ENCODE measurements around the gene HBS1L. TPM values are rescaled to one million over a fixed set of nuclear protein-coding genes. Genes with fewer than 3 reads are reported as not detected.

Gene HBS1L
- polyA plus RNA-seq, 4 donors = 23.0 to 39.2 (median 30.7) TPM

GRCh38 chr6:135093578-135093977 is 39.0 kb upstream of the HBS1L start:
- no peak for DNase-seq
- Histone ChIP-seq H3K4me1 (ENCODE audit: control insufficient read depth in 3 of 3, insufficient read depth in 2 of 3, low read depth in 1 of 3, low read length in 2 of 3) (no peaks in the 10 kb centered on the region), H3K4me3 (ENCODE audit: low read depth in 1 of 3, low read length in 3 of 3) (no peak overlapping the region), H3K27me3 (ENCODE audit: control insufficient read depth in 3 of 3, insufficient read depth in 3 of 3, low read length in 3 of 3) (no peaks in the 10 kb centered on the region), H3K9me3 (ENCODE audit: control insufficient read depth in 2 of 2, insufficient read depth in 1 of 2, low read depth in 1 of 2, low read length in 1 of 2) (no peaks in the 10 kb centered on the region), H3K36me3 (ENCODE audit: control insufficient read depth in 3 of 3, insufficient read depth in 2 of 3, low read depth in 1 of 3, low read length in 3 of 3) (no peaks in the 10 kb centered on the region), H3K27ac (ENCODE audit: low read depth in 1 of 3, low read length in 2 of 3) (no peak overlapping the region)
- no peak for FAIRE-seq
- 62 to 74% (median 71%) methylated on average over 5 of the region's 5 CpGs for WGBS, 3 donors

GRCh38 chr6:135092724-135093123 is 38.1 kb upstream of the HBS1L start:
- H3K4me3 ChIP-seq (ENCODE audit: low read depth in 1 of 3, low read length in 3 of 3) = no peak overlapping the region
- FAIRE-seq (no peak), DNase-seq (no peak)
- H3K4me1 ChIP-seq (ENCODE audit: control insufficient read depth in 3 of 3, insufficient read depth in 2 of 3, low read depth in 1 of 3, low read length in 2 of 3) = no peaks in the 10 kb centered on the region
- 93 to 97% (median 95%) methylated on average over 3 of the region's 3 CpGs for WGBS, 3 donors
- H3K36me3 ChIP-seq (ENCODE audit: control insufficient read depth in 3 of 3, insufficient read depth in 2 of 3, low read depth in 1 of 3, low read length in 3 of 3) = no peaks in the 10 kb centered on the region
- H3K9me3 ChIP-seq (ENCODE audit: control insufficient read depth in 2 of 2, insufficient read depth in 1 of 2, low read depth in 1 of 2, low read length in 1 of 2) = no peaks in the 10 kb centered on the region
- no peaks in the 10 kb centered on the region for H3K27me3 ChIP-seq (ENCODE audit: control insufficient read depth in 3 of 3, insufficient read depth in 3 of 3, low read length in 3 of 3)
- no peak overlapping the region for H3K27ac ChIP-seq (ENCODE audit: low read depth in 1 of 3, low read length in 2 of 3)

GRCh38 chr6:135090819-135091218 is 36.2 kb upstream of the HBS1L start:
- Histone ChIP-seq H3K36me3 (ENCODE audit: control insufficient read depth in 3 of 3, insufficient read depth in 2 of 3, low read depth in 1 of 3, low read length in 3 of 3) (no peaks in the 10 kb centered on the region), H3K4me3 (ENCODE audit: low read depth in 1 of 3, low read length in 3 of 3) (no peak overlapping the region), H3K9me3 (ENCODE audit: control insufficient read depth in 2 of 2, insufficient read depth in 1 of 2, low read depth in 1 of 2, low read length in 1 of 2) (no peaks in the 10 kb centered on the region), H3K27me3 (ENCODE audit: control insufficient read depth in 3 of 3, insufficient read depth in 3 of 3, low read length in 3 of 3) (no peaks in the 10 kb centered on the region), H3K27ac (ENCODE audit: low read depth in 1 of 3, low read length in 2 of 3) (no peak overlapping the region), H3K4me1 (ENCODE audit: control insufficient read depth in 3 of 3, insufficient read depth in 2 of 3, low read depth in 1 of 3, low read length in 2 of 3) (no peaks in the 10 kb centered on the region)
- WGBS, 3 donors = 93 to 98% (median 95%) methylated on average over 2 of the region's 2 CpGs
- DNase-seq (no peak), FAIRE-seq (no peak)

- H3K27me3 ChIP-seq (ENCODE audit: control insufficient read depth in 3 of 3, insufficient read depth in 3 of 3, low read length in 3 of 3) = no peaks in the 10 kb centered on the region
- FAIRE-seq (no peak), DNase-seq (no peak)
- no peak overlapping the region for H3K4me3 ChIP-seq (ENCODE audit: low read depth in 1 of 3, low read length in 3 of 3)
- WGBS, 3 donors = 92 to 95% (median 92%) methylated on average over 4 of the region's 4 CpGs
- H3K27ac ChIP-seq (ENCODE audit: low read depth in 1 of 3, low read length in 2 of 3) = no peak overlapping the region
- no peaks in the 10 kb centered on the region for H3K4me1 ChIP-seq (ENCODE audit: control insufficient read depth in 3 of 3, insufficient read depth in 2 of 3, low read depth in 1 of 3, low read length in 2 of 3)
- H3K9me3 ChIP-seq (ENCODE audit: control insufficient read depth in 2 of 2, insufficient read depth in 1 of 2, low read depth in 1 of 2, low read length in 1 of 2) = no peaks in the 10 kb centered on the region
- no peaks in the 10 kb centered on the region for H3K36me3 ChIP-seq (ENCODE audit: control insufficient read depth in 3 of 3, insufficient read depth in 2 of 3, low read depth in 1 of 3, low read length in 3 of 3)
Observed at GRCh38 chr6:135089901-135090300, 35.3 kb upstream of the HBS1L start.

- FAIRE-seq = no peak
- peak; percentile 24 to 38 for DNase-seq
- H3K9me3 ChIP-seq (ENCODE audit: control insufficient read depth in 2 of 2, insufficient read depth in 1 of 2, low read depth in 1 of 2, low read length in 1 of 2) = no peaks in the 10 kb centered on the region
- WGBS, 3 donors = 66 to 75% (median 69%) methylated on average over 3 of the region's 3 CpGs
- no peaks in the 10 kb centered on the region for H3K27me3 ChIP-seq (ENCODE audit: control insufficient read depth in 3 of 3, insufficient read depth in 3 of 3, low read length in 3 of 3)
- no peaks in the 10 kb centered on the region for H3K4me1 ChIP-seq (ENCODE audit: control insufficient read depth in 3 of 3, insufficient read depth in 2 of 3, low read depth in 1 of 3, low read length in 2 of 3)
- H3K36me3 ChIP-seq (ENCODE audit: control insufficient read depth in 3 of 3, insufficient read depth in 2 of 3, low read depth in 1 of 3, low read length in 3 of 3) = no peaks in the 10 kb centered on the region
- H3K27ac ChIP-seq (ENCODE audit: low read depth in 1 of 3, low read length in 2 of 3) = no peak overlapping the region
- H3K4me3 ChIP-seq (ENCODE audit: low read depth in 1 of 3, low read length in 3 of 3) = no peak overlapping the region
Observed at GRCh38 chr6:135088818-135089809, 34.5 kb upstream of the HBS1L start.

- no peak for DNase-seq
- WGBS, 3 donors = 66 to 85% (median 79%) methylated on average over 1 of the region's 1 CpG
- FAIRE-seq = no peak
Observed at GRCh38 chr6:135088281-135088680, 33.7 kb upstream of the HBS1L start.

GRCh38 chr6:135087803-135088202 is 33.2 kb upstream of the HBS1L start:
- 25 to 44% (median 32%) methylated on average over 5 of the region's 5 CpGs for WGBS, 3 donors
- no peaks in the 10 kb centered on the region for H3K4me1 ChIP-seq (ENCODE audit: control insufficient read depth in 3 of 3, insufficient read depth in 2 of 3, low read depth in 1 of 3, low read length in 2 of 3)
- H3K4me3 ChIP-seq (ENCODE audit: low read depth in 1 of 3, low read length in 3 of 3) = no peak overlapping the region
- no peak overlapping the region for H3K27ac ChIP-seq (ENCODE audit: low read depth in 1 of 3, low read length in 2 of 3)
- no peaks in the 10 kb centered on the region for H3K27me3 ChIP-seq (ENCODE audit: control insufficient read depth in 3 of 3, insufficient read depth in 3 of 3, low read length in 3 of 3)
- peak in 1 of 2 donors; percentile 7 for DNase-seq
- H3K9me3 ChIP-seq (ENCODE audit: control insufficient read depth in 2 of 2, insufficient read depth in 1 of 2, low read depth in 1 of 2, low read length in 1 of 2) = no peaks in the 10 kb centered on the region
- no peak for FAIRE-seq
- no peaks in the 10 kb centered on the region for H3K36me3 ChIP-seq (ENCODE audit: control insufficient read depth in 3 of 3, insufficient read depth in 2 of 3, low read depth in 1 of 3, low read length in 3 of 3)

More at GRCh38 chr6:135088281-135088680, 33.7 kb upstream of the HBS1L start:
- Histone ChIP-seq H3K36me3 (ENCODE audit: control insufficient read depth in 3 of 3, insufficient read depth in 2 of 3, low read depth in 1 of 3, low read length in 3 of 3) (no peaks in the 10 kb centered on the region), H3K27ac (ENCODE audit: low read depth in 1 of 3, low read length in 2 of 3) (no peak overlapping the region), H3K4me3 (ENCODE audit: low read depth in 1 of 3, low read length in 3 of 3) (no peak overlapping the region), H3K9me3 (ENCODE audit: control insufficient read depth in 2 of 2, insufficient read depth in 1 of 2, low read depth in 1 of 2, low read length in 1 of 2) (no peaks in the 10 kb centered on the region), H3K27me3 (ENCODE audit: control insufficient read depth in 3 of 3, insufficient read depth in 3 of 3, low read length in 3 of 3) (no peaks in the 10 kb centered on the region), H3K4me1 (ENCODE audit: control insufficient read depth in 3 of 3, insufficient read depth in 2 of 3, low read depth in 1 of 3, low read length in 2 of 3) (no peaks in the 10 kb centered on the region)

GRCh38 chr6:135087403-135087802 is 32.8 kb upstream of the HBS1L start:
- Histone ChIP-seq H3K9me3 (ENCODE audit: control insufficient read depth in 2 of 2, insufficient read depth in 1 of 2, low read depth in 1 of 2, low read length in 1 of 2) (no peaks in the 10 kb centered on the region), H3K36me3 (ENCODE audit: control insufficient read depth in 3 of 3, insufficient read depth in 2 of 3, low read depth in 1 of 3, low read length in 3 of 3) (no peaks in the 10 kb centered on the region), H3K4me1 (ENCODE audit: control insufficient read depth in 3 of 3, insufficient read depth in 2 of 3, low read depth in 1 of 3, low read length in 2 of 3) (no peaks in the 10 kb centered on the region), H3K4me3 (ENCODE audit: low read depth in 1 of 3, low read length in 3 of 3) (no peak overlapping the region), H3K27ac (ENCODE audit: low read depth in 1 of 3, low read length in 2 of 3) (no peak overlapping the region), H3K27me3 (ENCODE audit: control insufficient read depth in 3 of 3, insufficient read depth in 3 of 3, low read length in 3 of 3) (no peaks in the 10 kb centered on the region)
- FAIRE-seq (no peak), DNase-seq (no peak)
- WGBS, 3 donors = 79 to 89% (median 82%) methylated on average over 3 of the region's 3 CpGs
